Measurements from ENCODE around the gene EPB41L4A.

The EPB41L4A gene

GRCh38 chr5:112183103-112183711 lies 235.9 kb downstream of the EPB41L4A start (continued):
- peak; percentile 63 for TF ChIP-seq ZIC2 (tag by site-specific recombination; IDR thresholded peaks at IDR 0.05)
- TF ChIP-seq ZBTB1 (tag by site-specific recombination; IDR thresholded peaks at IDR 0.05): no peak
- peak; percentile 95 for TF ChIP-seq GLIS1 (tag by site-specific recombination; IDR thresholded peaks at IDR 0.05)
- TF ChIP-seq BCL6B (tag by site-specific recombination; IDR thresholded peaks at IDR 0.05): no peak
- TF ChIP-seq ZNF654 (tag by site-specific recombination; IDR thresholded peaks at IDR 0.05; ENCODE audit: low read depth): no peak
- TF ChIP-seq ZFHX2 (tag by site-specific recombination; conservative IDR thresholded peaks at IDR 0.05): peak; percentile 76
- TF ChIP-seq ZNF16 (tag by site-specific recombination; IDR thresholded peaks at IDR 0.05; ENCODE audit: low read depth): no peak
- 0 out of 2 replicates have a peak, but pooled peaks have one; percentile 43 for TF ChIP-seq MYNN (tag by site-specific recombination; IDR thresholded peaks at IDR 0.05; ENCODE audit: borderline replicate concordance)
- TF ChIP-seq BCL11B (tag by site-specific recombination; IDR thresholded peaks at IDR 0.05; ENCODE audit: low read depth): no peak
- TF ChIP-seq ZEB2 (tag by site-specific recombination; IDR thresholded peaks at IDR 0.05): no peak
- TF ChIP-seq ZNF670 (tag by site-specific recombination; IDR thresholded peaks at IDR 0.05; ENCODE audit: low read depth): no peak
- TF ChIP-seq ZNF707 (tag by site-specific recombination; IDR thresholded peaks at IDR 0.05): no peak
- TF ChIP-seq, protein P1, sequence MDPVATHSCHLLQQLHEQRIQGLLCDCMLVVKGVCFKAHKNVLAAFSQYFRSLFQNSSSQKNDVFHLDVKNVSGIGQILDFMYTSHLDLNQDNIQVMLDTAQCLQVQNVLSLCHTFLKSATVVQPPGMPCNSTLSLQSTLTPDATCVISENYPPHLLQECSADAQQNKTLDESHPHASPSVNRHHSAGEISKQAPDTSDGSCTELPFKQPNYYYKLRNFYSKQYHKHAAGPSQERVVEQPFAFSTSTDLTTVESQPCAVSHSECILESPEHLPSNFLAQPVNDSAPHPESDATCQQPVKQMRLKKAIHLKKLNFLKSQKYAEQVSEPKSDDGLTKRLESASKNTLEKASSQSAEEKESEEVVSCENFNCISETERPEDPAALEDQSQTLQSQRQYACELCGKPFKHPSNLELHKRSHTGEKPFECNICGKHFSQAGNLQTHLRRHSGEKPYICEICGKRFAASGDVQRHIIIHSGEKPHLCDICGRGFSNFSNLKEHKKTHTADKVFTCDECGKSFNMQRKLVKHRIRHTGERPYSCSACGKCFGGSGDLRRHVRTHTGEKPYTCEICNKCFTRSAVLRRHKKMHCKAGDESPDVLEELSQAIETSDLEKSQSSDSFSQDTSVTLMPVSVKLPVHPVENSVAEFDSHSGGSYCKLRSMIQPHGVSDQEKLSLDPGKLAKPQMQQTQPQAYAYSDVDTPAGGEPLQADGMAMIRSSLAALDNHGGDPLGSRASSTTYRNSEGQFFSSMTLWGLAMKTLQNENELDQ (tag by site-specific recombination; IDR thresholded peaks at IDR 0.05; ENCODE audit: low read depth): no peak
- no peak for TF ChIP-seq ZNF138 (tag by site-specific recombination; IDR thresholded peaks at IDR 0.05; ENCODE audit: borderline replicate concordance)
- no peak for TF ChIP-seq ZNF350 (tag by site-specific recombination; IDR thresholded peaks at IDR 0.05)
- TF ChIP-seq HOXC10 (CRISPR knock-in tag; IDR thresholded peaks at IDR 0.05): no peak
- TF ChIP-seq TSHZ1 (tag by site-specific recombination; IDR thresholded peaks at IDR 0.05; ENCODE audit: borderline replicate concordance): peak; percentile 68
- no peak for TF ChIP-seq ZBTB7A (tag by site-specific recombination; IDR thresholded peaks at IDR 0.05; ENCODE audit: low read depth)
- TF ChIP-seq ZNF768 (tag by site-specific recombination; IDR thresholded peaks at IDR 0.05): no peak
- TF ChIP-seq HIC1 (tag by site-specific recombination; IDR thresholded peaks at IDR 0.05): peak; percentile 60; the same call in 1 of the 2 replicates
- TF ChIP-seq ZNF501 (tag by site-specific recombination; IDR thresholded peaks at IDR 0.05): no peak; the same call in 1 of the 2 replicates
- TF ChIP-seq, protein P2, sequence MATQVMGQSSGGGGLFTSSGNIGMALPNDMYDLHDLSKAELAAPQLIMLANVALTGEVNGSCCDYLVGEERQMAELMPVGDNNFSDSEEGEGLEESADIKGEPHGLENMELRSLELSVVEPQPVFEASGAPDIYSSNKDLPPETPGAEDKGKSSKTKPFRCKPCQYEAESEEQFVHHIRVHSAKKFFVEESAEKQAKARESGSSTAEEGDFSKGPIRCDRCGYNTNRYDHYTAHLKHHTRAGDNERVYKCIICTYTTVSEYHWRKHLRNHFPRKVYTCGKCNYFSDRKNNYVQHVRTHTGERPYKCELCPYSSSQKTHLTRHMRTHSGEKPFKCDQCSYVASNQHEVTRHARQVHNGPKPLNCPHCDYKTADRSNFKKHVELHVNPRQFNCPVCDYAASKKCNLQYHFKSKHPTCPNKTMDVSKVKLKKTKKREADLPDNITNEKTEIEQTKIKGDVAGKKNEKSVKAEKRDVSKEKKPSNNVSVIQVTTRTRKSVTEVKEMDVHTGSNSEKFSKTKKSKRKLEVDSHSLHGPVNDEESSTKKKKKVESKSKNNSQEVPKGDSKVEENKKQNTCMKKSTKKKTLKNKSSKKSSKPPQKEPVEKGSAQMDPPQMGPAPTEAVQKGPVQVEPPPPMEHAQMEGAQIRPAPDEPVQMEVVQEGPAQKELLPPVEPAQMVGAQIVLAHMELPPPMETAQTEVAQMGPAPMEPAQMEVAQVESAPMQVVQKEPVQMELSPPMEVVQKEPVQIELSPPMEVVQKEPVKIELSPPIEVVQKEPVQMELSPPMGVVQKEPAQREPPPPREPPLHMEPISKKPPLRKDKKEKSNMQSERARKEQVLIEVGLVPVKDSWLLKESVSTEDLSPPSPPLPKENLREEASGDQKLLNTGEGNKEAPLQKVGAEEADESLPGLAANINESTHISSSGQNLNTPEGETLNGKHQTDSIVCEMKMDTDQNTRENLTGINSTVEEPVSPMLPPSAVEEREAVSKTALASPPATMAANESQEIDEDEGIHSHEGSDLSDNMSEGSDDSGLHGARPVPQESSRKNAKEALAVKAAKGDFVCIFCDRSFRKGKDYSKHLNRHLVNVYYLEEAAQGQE (tag by site-specific recombination; IDR thresholded peaks at IDR 0.05): no peak
- no peak for TF ChIP-seq ZNF10 (tag by site-specific recombination; IDR thresholded peaks at IDR 0.05)
- no peak; the same call in 1 of the 2 replicates for TF ChIP-seq SP7 (tag by site-specific recombination; IDR thresholded peaks at IDR 0.05)
- no peak for TF ChIP-seq ZNF114 (tag by site-specific recombination; IDR thresholded peaks at IDR 0.05)
- TF ChIP-seq CTCF (tag by site-specific recombination; IDR thresholded peaks at IDR 0.05): no peak

All from HEK293 (cell line).